Body of pancreas (tissue), 4 donors: ENCODE results near the gene GRID1.

Experiments used
- POLR2A ChIP-seq, 3 donors: fragments of 450-650 bp; IDR thresholded peaks; one replicate each; pipeline ENCODE4 v1.6.1; 2016; ENCODE audit warnings: antibody characterized with exemption in 3 of 3, mild to moderate bottlenecking in 2 of 3
- TF ChIP-seq, protein P1 (sequence below), 7 experiments: fragments of 450-650 bp in 4 of 7; fragments of 200-600 bp in 3 of 7; sonication (generic) in 3 of 7; IDR thresholded peaks; one replicate each; pipeline ENCODE4 v1.5.1; 2016 to 2019; ENCODE audit warnings: antibody characterized with exemption in 7 of 7

DNA sequence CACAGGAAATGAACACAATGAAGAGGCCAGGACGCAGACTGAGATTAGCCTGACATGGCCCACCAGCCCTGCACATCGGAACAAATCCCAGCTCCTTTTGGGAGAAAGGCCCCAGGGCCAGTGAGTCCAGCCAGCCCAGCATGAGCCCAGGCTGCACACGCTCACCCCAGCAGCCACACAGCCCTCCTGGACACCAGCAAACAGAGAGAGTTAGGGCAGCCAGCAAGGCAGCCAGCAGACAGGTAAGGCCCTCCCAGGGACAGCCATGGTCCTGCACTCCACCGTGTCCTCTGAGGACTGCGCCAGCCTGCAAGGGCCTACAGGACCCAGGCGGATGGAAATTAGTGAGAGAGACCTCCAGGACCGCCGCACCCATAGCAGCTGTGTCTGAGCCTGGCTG is 8.1 kb upstream of the GRID1 start:
- TF ChIP-seq, protein P1, sequence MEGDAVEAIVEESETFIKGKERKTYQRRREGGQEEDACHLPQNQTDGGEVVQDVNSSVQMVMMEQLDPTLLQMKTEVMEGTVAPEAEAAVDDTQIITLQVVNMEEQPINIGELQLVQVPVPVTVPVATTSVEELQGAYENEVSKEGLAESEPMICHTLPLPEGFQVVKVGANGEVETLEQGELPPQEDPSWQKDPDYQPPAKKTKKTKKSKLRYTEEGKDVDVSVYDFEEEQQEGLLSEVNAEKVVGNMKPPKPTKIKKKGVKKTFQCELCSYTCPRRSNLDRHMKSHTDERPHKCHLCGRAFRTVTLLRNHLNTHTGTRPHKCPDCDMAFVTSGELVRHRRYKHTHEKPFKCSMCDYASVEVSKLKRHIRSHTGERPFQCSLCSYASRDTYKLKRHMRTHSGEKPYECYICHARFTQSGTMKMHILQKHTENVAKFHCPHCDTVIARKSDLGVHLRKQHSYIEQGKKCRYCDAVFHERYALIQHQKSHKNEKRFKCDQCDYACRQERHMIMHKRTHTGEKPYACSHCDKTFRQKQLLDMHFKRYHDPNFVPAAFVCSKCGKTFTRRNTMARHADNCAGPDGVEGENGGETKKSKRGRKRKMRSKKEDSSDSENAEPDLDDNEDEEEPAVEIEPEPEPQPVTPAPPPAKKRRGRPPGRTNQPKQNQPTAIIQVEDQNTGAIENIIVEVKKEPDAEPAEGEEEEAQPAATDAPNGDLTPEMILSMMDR (IDR thresholded peaks at IDR 0.05) = no peak
- TF ChIP-seq POLR2A (IDR thresholded peaks at IDR 0.05) = no peak
